ENCODE measurements around the gene ATP6V1B1. TPM values are rescaled to one million over a fixed set of nuclear protein-coding genes. Genes with fewer than 3 reads are reported as not detected.

The ATP6V1B1 gene
- total RNA-seq, 1 experiment from 2014 or later: 4.0 TPM

DNA sequence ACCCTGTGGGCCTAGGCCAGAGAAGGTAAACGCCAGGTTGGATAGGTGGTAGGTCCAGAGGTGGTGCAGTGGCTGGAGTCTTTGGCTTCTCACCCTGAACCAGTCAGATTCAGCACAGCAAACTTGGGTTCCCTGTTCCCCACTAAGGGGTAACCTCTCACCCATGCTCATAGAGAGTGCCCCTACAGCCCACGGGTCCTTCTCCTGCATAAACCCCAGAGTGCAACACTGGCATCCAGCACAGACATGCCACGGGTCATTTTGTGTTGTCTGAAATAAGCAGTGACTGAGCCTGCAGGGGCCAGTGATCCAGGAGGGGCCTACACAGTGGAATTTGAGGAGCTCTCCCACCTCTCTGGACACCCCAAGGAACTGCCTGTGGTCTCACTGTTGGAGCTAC is 40.5 kb upstream of the ATP6V1B1 start:
- Mint-ChIP-seq H3K36me3 (ENCODE audit: insufficient read depth, unreplicated experiment) (peaks cover 3% of the 10 kb centered on the region), H3K27me3 (ENCODE audit: insufficient read depth, unreplicated experiment) (peaks cover 16% of the 10 kb centered on the region), H3K27ac (ENCODE audit: unreplicated experiment) (no peak overlapping the region), H3K9me3 (ENCODE audit: unreplicated experiment) (no peaks in the 10 kb centered on the region), H3K4me1 (ENCODE audit: low read depth, unreplicated experiment) (no peaks in the 10 kb centered on the region), H3K4me3 (ENCODE audit: unreplicated experiment) (no peak overlapping the region)
- Histone ChIP-seq H3K27me3 (replicated peaks; ENCODE audit: control insufficient read depth, insufficient read depth, low read length) (no peaks in the 10 kb centered on the region), H3K4me3 (ENCODE audit: low read depth, low read length) (no peak overlapping the region), H3K36me3 (ENCODE audit: control insufficient read depth, insufficient read depth, low read length) (no peaks in the 10 kb centered on the region), H3K9me3 (no peaks in the 10 kb centered on the region), H3K4me1 (no peaks in the 10 kb centered on the region)
- POLR2A ChIA-PET: no interaction called here
- no peak for DNase-seq
- TF ChIP-seq, protein P1, sequence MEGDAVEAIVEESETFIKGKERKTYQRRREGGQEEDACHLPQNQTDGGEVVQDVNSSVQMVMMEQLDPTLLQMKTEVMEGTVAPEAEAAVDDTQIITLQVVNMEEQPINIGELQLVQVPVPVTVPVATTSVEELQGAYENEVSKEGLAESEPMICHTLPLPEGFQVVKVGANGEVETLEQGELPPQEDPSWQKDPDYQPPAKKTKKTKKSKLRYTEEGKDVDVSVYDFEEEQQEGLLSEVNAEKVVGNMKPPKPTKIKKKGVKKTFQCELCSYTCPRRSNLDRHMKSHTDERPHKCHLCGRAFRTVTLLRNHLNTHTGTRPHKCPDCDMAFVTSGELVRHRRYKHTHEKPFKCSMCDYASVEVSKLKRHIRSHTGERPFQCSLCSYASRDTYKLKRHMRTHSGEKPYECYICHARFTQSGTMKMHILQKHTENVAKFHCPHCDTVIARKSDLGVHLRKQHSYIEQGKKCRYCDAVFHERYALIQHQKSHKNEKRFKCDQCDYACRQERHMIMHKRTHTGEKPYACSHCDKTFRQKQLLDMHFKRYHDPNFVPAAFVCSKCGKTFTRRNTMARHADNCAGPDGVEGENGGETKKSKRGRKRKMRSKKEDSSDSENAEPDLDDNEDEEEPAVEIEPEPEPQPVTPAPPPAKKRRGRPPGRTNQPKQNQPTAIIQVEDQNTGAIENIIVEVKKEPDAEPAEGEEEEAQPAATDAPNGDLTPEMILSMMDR (IDR thresholded peaks at IDR 0.05; ENCODE audit: insufficient read depth in 1 of 2, low read depth in 1 of 2, low read length in 1 of 2, severe bottlenecking in 1 of 2, unreplicated experiment in 1 of 2): no peak
- CTCF ChIA-PET: no interaction called here
- intact Hi-C loops (cut with micrococcal nuclease; ENCODE audit: unreplicated experiment): loop anchor here (5.0 kb wide), 1 partner anchor 467 kb away; no protein-coding TSS in a partner anchor
- no TSS peak for BruUV-seq (replicated peaks)

DNA sequence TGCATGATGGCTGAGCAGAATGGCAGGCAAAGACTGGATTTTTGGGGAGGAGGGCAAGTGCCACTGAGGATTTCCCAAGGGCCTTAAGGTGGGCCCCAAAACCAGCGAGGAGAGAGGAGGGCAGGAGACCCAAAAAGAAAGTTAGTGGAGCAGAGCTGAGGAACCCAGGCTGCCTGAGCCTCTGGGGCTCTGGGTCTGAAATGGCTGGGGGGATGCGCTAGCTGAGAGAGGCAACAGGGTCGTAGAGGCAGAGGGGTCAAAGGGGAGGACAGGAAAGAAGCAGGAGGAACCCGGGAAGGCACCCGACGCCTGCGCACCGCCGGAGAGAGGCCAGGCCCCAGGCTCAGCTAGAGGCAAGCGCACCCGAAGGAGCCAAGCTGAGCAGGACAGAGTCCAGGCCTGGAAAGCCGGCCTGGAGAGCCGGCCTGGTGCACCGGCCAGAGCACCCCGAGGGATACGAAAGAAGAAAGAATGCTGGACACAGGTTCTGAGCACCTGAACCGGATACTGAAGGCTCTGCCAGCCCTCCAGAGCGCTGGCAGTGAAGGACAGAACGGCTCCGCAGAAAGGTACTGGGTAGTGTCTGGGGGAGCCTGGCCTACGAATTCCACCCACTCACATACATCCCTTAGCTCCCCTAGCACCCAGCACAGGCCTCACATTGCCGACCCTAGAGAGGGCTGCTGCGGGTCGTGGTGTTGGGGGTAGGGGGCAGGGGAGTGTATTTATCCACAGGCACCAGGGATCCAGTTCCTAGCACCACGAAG is 39.5 kb upstream of the ATP6V1B1 start:
- CTCF ChIA-PET: interaction anchor here (0.6 kb wide), 1 partner anchor 17 kb away, joined by 3 read pairs; no protein-coding TSS in a partner anchor
- Mint-ChIP-seq H3K9me3 (ENCODE audit: unreplicated experiment) (no peaks in the 10 kb centered on the region), H3K4me3 (ENCODE audit: unreplicated experiment) (no peak overlapping the region), H3K4me1 (ENCODE audit: low read depth, unreplicated experiment) (no peaks in the 10 kb centered on the region), H3K36me3 (ENCODE audit: insufficient read depth, unreplicated experiment) (peaks cover 6% of the 10 kb centered on the region), H3K27me3 (ENCODE audit: insufficient read depth, unreplicated experiment) (peaks cover 16% of the 10 kb centered on the region), H3K27ac (ENCODE audit: unreplicated experiment) (no peak overlapping the region)
- Histone ChIP-seq H3K4me3 (ENCODE audit: low read depth, low read length) (no peak overlapping the region), H3K4me1 (no peaks in the 10 kb centered on the region), H3K27me3 (replicated peaks; ENCODE audit: control insufficient read depth, insufficient read depth, low read length) (no peaks in the 10 kb centered on the region), H3K36me3 (ENCODE audit: control insufficient read depth, insufficient read depth, low read length) (no peaks in the 10 kb centered on the region), H3K9me3 (no peaks in the 10 kb centered on the region)
- DNase-seq: no peak
- intact Hi-C loops (cut with micrococcal nuclease; ENCODE audit: unreplicated experiment): loop anchor here (5.0 kb wide), 1 partner anchor 466 kb away; no protein-coding TSS in a partner anchor
- POLR2A ChIA-PET: no interaction called here
- TF ChIP-seq, protein P1 (IDR thresholded peaks at IDR 0.05; ENCODE audit: insufficient read depth in 1 of 2, low read depth in 1 of 2, low read length in 1 of 2, severe bottlenecking in 1 of 2, unreplicated experiment in 1 of 2): no peak
- no TSS peak for BruUV-seq (replicated peaks)

DNA sequence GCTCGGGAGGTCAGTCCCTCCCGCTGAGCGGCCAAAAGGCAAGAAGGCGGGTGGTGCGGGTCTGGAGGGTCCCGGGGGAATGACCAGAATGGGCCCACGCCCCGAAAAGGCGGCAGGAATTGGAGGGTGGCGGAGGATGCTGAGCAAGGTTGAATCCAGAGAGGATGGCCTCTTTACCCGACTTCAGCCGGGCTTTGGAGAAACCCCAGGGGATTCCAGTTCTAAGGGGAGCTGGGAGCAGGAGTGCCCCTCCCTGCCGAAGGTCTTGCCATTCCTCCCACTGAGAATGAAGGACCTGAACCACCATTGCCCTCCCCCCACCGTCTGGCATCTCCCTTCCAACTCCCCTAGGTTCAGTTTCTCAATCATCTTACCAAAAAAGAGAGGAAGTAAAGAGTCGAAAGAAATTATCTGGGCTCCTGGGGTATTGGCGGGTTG is 38.9 kb upstream of the ATP6V1B1 start:
- Histone ChIP-seq H3K27me3 (replicated peaks; ENCODE audit: control insufficient read depth, insufficient read depth, low read length) (no peaks in the 10 kb centered on the region), H3K4me1 (no peaks in the 10 kb centered on the region), H3K4me3 (ENCODE audit: low read depth, low read length) (no peak overlapping the region), H3K9me3 (no peaks in the 10 kb centered on the region), H3K36me3 (ENCODE audit: control insufficient read depth, insufficient read depth, low read length) (no peaks in the 10 kb centered on the region)
- DNase-seq: no peak
- TF ChIP-seq, protein P1 (IDR thresholded peaks at IDR 0.05; ENCODE audit: insufficient read depth in 1 of 2, low read depth in 1 of 2, low read length in 1 of 2, severe bottlenecking in 1 of 2, unreplicated experiment in 1 of 2): no peak
- peaks cover 16% of the 10 kb centered on the region for H3K27me3 Mint-ChIP-seq (ENCODE audit: insufficient read depth, unreplicated experiment)
- ChIA-PET POLR2A (no interaction called here), CTCF (interaction anchor here (0.6 to 0.7 kb wide), 2 partner anchors 17 to 25 kb away, joined by 3 read pairs; no protein-coding TSS in a partner anchor)
- peaks cover 6% of the 10 kb centered on the region for H3K36me3 Mint-ChIP-seq (ENCODE audit: insufficient read depth, unreplicated experiment)
- H3K9me3 Mint-ChIP-seq (ENCODE audit: unreplicated experiment): no peaks in the 10 kb centered on the region
- H3K27ac Mint-ChIP-seq (ENCODE audit: unreplicated experiment): no peak overlapping the region
- no peaks in the 10 kb centered on the region for H3K4me1 Mint-ChIP-seq (ENCODE audit: low read depth, unreplicated experiment)
- intact Hi-C loops (cut with micrococcal nuclease; ENCODE audit: unreplicated experiment): loop anchor here (5.0 kb wide), 1 partner anchor 466 kb away; no protein-coding TSS in a partner anchor
- BruUV-seq (replicated peaks): no TSS peak
- H3K4me3 Mint-ChIP-seq (ENCODE audit: unreplicated experiment): no peak overlapping the region

All from Caco-2 (cell line).